ENCODE measurements around the gene RTKN.

Gene RTKN

DNA sequence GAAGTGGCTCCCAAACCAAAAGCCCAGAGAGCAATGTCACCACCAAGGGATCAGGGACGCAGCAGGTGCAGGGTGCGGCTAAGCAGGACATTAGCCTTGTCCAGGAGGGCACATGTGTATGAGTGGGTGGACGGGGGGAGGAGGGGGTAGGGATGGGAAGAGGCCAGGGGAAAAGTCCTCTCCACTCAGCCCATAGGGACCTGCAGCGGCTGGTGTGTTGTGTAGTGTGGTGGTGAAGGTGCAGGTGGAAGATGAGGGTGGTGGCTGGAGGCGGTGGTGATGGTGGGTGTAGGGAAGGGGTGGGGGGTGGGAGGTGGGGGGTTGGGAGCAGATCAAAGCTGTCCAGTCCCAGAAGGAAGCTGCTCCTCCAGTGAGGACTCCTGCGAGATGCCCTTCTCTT lies 24.0 kb downstream of the RTKN start:
- DNase-seq (ENCODE audit: low read depth in 2 of 2): no peak

DNA sequence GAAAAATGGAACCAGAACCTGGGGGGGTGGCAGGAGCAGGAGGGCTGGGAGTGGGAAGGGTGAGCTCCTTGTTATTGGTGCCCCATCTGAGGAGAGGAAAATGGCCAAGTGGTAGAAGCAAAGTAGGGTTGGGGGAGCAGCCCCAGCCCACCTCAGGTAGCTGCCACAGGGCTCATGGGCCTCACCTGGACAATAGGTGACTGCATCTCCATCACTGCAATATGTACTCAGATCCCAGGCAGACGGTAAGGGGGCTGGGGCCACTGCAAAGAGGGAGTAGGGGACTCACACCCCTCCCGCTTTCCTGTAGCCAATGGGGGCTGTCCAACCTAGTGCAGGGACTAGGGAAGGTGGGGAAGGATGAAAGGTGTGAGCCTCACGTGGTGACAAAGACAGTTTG lies 24.5 kb downstream of the RTKN start:
- no peak for DNase-seq (ENCODE audit: low read depth in 2 of 2)

DNA sequence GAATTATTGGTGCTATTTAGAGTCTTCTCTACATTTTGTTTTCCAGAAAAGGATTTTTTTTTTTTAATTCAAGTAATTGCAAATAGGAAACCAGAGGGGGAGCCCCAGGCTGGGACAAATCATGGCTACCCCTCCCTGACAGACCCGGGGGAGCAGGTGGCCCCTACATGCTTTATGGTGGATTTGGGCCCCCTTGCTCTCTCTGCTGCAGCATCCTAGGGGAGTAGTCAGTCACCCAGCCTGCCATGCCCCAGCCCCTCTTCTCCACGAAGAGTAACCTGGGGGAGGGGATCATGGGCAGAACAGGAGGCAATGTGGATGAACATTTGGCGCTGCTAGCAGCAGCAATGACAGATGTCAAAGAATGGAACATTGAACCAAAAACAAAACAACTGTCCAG lies 25.0 kb downstream of the RTKN start:
- DNase-seq (ENCODE audit: low read depth in 2 of 2): no peak

DNA sequence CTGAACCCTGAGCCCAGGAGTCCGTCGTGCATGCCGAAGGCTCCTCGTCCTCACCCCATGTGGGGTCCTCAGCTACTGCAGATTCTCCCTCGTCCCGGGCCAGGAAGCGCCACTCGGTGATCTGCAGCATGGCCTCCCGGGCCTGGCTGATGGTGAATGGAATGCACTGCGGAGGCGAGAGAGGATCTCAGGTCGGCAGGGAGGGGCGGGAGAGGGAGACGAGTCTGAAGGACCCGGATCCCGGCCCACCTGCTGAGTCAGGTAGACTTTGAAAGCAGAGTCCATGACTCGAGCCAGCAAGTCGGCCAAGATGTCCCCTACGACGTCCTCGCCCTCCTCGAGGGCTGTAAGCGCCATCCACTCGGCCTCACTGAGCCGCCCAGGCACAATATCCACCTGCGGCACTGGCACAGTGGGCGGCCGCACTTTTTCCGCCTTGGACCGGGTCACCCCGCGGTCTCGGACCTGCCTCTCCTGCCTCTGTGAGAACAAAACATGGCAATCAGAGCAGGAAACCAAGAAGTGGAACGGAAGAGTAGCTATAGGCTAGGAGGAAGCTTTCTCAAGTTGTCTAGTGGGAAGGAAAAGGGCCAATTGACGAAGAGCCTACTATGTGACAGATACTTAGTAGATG lies 25.9 kb downstream of the RTKN start:
- DNase-seq (ENCODE audit: low read depth in 2 of 2): no peak

DNA sequence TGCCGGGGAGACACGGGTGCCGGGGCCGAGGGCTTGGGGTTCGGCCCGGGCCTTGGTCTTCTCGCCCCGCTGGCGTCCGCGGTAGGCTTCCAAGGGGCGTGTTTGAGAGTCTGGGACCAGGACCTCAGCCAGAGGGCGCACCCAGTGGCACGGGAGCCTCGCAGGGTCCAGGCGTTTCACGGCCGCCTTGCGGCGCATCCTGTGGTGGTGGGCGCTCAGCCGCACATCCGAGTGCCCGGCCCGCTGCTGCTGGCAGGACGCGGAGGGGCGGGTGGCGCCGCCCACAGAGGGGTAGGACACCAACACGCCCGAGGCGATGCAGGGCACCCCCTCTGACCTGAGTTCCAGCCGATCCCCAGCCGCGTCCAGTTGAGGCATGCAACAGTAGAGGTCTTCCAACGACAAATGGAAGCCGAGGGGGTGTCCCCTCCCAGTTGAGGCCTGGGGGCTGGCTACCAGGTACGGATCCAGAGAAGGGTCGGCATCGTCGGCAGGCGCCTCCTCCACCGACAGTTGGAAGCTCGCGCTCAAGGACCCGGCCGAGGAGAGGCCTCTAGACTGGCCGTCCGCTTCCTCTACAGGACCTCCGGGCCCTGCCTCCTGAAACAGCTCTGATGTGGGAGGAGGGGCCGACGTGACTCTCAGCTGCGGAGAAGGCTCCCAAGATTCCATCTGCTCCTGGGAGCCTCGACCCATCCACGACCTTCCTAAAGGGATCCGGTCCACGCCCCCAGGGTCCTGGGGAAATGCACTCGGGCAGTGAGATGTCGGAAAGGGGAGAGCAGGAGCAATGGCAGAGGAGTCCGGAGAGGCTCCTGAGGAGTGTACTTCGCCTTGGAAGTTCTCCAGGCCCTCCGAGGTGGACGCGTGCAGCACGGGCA lies 26.6 kb downstream of the RTKN start:
- DNase-seq (ENCODE audit: low read depth in 2 of 2): peak in 1 of 2 donors; percentile 19

DNA sequence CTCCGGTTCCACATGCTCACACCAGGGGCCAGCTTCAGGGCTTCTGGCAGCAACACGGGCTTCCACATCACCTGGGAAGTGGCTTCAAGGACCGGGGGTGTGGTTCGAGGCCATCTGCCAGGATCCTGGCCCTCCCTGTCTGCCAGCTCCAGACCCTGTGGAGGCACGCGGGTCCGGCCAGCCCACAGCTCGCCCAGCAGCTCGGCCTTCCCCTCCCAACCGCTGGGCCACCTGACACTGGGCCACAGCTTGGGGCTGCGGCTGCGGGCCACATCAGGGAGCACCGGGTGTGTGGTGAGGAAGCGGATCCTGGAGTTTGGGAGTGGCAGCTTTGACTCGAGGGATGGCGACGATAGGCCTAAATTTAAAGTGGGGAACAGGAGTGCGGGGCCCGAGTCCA lies 27.3 kb downstream of the RTKN start:
- no peak for DNase-seq (ENCODE audit: low read depth in 2 of 2)

DNA sequence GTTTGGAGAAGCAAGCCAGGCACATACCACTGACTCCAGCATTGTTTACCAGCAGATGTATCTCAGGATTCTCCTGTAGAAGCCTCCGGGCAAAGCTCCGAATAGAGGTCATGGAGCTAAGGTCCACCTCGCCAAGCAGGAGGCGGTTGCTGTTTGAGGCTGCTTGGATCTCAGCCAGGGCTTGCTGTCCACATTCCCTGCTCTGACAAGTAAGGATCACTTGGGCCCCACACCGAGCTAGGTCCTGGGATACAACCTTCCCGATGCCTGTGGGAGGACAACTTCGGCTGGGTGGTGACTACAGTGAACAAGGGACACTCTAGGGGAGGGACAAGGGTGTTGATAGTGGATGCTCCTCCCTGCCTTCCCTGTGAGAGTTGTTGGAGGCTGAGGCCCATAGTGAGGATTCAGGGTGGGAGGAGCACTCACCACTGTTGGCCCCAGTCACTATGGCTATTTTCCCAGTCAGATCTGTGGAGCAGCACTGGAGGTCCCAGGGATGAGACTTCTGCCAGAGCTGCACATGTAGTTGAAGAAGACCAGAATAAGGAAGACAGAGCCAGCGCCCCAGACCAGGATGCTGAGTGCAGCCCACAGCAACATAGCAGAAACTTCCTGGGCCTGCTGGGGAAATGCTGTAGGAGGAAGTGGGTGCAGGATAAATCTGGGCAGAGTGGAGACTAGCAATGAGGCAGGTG lies 28.6 kb downstream of the RTKN start:
- DNase-seq (ENCODE audit: low read depth in 2 of 2): no peak

DNA sequence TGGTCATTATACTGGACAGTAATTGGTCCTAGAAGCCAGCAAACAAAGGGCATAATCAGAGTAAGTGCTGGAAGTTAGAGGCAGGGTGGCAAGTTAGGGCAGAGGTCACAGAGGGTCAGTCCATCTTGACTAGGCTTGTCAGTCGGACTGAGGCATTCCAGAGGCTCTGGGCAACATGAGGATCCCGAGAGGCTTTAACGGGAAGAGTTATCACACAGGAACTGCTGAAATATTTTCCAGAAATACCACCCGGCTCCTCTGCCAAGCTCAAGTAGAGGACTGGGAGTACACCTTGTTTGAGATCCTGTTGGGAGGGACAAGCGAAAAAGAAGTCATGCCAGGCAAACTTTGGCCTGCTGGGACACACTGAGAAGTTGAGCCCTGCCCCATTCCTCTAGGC lies 34.1 kb downstream of the RTKN start:
- DNase-seq (ENCODE audit: low read depth in 2 of 2): no peak

DNA sequence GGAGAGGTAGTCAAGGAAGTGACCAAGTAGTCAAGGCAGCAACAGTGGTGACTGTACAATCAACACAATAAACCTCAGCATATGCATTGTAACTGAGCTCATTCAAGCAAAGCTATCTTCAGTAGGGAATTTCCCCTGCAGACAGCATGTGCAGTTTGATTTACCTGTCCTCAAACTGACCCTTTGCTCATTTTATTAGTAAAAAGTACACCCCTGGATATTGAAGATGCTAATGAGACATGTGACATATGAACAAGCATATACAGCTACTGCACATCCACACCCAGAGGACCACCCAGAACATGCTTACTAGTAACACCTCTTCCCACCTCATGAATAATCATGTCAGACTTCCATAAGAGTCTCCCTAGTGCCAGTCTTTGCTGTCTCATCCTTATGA lies 35.7 kb downstream of the RTKN start:
- DNase-seq (ENCODE audit: low read depth in 2 of 2): no peak

DNA sequence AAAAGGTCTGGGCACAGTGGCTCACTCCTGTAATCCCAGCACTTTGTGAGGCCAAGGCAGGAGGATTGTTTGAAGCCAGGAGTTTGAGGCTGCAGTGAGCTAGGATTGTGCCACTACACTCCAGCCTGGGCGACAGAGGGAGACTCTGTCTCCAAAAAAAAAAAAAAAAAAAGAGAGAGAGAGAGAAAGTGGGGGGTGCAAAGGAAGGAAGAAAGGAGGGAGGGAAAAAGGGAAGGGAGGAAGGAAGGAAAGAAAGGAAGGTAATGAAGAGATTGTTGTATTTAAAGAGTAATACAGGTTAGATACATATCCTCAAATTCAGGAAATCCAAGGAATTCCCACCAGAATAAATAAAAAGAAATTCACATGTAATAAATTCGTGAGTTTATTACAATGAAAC lies 39.8 kb downstream of the RTKN start:
- DNase-seq (ENCODE audit: low read depth in 2 of 2): no peak

DNA sequence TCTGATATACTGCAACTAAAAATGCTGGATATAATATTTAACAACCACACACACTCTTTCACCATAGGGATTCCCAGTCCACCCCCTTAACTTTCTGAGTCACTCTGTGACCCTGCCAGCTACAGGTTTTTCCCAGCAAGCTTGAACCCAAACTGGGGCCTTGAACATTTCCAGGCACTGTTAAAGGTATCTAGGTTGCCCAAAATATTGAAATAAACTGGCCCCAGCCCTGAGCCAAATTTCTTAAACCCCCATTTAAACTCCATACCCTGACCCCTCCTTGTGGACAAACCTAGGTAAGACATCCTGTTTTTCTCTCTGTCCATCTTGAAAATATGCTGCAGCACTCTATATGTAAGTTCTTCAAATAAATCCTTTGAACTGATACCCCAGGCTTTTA lies 42.0 kb downstream of the RTKN start:
- no peak for DNase-seq (ENCODE audit: low read depth in 2 of 2)

DNA sequence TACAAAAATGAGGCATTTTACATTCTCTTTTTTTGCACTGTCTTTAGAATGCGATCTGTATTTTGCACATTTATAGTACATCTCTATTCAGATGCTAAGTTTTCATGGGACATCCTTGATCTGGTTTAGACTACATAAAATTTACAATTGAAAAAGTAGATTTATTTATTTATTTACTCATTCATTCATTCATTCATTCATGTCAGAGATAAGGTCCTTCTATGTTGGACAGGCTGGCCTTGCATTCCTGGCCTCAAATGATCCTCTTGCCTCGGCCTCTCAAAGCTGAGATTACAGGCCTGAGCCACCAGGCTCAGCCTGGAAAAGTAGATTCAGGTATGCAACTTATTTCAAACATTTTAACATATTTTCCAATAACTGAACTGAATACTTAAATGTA lies 45.6 kb downstream of the RTKN start:
- no peak for DNase-seq (ENCODE audit: low read depth in 2 of 2)

DNA sequence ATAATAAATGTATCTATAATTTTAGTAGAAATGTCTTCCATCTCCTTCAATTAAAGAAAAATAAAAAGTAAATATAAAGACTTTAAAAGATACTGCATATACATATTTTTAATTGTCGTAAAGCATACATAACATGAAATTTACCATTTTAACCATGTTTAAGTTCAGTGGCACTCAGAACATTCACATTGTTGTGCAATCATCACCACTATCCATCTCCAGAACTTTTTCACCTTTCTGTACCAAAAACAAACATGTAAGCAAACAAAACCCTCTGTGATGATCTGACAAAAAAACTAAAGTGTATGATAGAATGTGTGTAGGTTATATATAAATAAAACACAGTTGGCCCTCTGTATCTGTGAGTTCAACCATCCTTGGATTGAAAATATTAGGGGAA lies 48.2 kb downstream of the RTKN start:
- DNase-seq (ENCODE audit: low read depth in 2 of 2): no peak

DNA sequence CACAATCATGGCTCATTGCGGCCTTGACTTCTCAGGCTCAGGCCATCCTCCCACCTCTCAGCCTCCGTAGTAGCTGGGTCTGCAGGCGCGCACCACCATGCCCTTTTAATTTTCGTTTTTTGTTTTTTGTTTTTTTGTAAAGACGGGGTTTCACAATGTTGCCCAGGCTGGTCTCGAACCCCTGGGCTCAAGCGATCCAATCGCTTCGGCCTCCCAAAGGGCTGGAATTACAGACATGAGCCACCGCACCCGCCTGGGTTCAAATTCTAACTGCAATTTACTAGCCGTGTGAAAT lies 49.3 kb downstream of the RTKN start:
- DNase-seq (ENCODE audit: low read depth in 2 of 2): no peak

DNA sequence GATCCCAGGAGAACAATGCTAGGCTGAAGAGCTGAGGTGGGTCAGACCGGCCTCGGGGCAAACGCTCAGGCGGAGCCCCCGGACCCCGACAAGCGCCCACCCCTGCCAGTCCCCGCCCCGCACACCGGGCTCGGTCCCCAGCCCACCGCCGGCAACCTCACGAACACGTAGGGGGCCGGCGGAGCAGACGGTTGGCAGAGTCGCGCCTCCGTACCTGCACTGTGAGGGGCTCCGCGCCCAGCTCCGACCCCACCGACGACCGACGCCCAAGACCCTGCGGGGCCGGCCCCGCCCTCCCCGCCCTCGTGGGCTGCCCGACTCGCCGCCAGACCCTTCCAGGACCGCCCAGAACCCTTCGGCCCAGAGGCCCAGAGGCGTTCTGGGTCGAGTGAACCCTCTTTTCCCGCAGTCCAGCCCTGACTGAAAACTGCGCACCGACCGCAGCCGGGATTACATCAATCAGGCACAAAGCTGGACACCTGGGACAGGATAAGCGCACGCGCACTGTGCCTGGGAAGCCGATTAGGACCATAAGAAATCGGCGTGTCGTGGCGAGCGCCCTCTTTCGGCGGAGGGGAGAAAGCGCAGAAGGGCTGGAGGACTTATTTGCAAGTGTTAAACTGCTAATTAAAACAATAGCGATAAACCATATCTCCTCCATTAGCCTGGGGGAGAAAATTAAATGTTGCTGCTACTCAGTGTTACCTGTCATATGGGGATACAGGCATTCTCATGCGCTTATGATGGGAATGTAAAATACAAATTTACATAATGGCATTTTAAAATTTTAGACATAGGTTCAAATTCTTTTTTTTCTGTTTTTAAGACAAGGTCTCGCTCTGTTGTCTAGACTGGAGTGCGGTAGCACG lies 49.9 kb downstream of the RTKN start:
- peak; percentile 86 to 91 for DNase-seq (ENCODE audit: low read depth in 2 of 2)

DNA sequence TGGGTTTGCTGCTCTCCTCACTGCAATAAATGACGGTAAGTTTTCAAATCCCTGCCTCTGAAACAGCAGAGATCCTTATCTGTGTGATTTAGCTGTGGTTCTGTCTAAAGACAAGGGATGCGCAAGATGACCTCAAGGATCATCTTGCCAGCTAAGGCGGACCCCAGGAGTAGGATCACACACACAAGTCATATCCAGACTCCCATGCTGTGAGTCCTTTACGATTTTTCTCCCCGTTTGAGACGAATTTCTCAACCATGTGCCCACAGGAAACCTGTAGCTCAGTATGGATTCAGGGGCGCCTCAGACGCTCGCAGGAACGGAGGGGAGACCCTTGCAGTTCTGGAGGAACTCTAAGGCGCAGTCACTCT lies 50.5 kb downstream of the RTKN start:
- DNase-seq (ENCODE audit: low read depth in 2 of 2): no peak

DNA sequence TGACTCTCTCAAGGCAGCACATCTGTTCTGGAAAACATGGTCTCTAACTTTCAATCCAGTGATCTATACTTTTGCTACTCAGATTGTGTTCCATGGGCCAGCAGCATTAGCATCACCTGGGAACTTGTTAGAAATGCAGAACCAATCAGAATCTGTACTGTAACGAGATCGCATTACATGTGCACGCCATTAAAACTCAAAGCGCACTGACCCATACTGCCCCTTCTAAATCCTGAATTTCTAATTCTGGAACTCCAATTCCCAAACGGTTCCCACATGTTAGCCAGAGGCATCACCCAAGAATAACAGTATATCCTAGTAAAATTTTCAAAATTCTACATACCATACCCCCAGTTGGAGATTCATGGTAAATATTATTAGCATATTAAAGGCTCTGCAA lies 51.1 kb downstream of the RTKN start:
- no peak for DNase-seq (ENCODE audit: low read depth in 2 of 2)

DNA sequence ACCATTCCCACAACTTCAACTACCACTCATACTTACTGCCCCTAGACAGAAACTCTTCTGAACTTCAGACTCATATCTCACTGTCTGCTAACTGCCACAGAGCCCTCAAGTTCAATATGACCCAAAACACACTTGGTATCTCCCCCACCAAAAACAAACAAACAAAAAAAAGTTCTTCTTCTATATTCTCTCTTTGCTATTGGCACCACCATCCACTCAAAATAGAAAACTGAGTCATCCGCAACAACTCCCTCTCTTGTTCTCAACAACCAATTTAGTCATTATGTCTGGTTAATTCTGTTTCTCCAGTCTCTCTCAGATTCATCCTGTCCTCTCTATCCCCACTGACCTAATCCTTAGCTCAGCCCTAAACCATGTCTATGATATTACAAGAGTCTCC lies 54.4 kb downstream of the RTKN start:
- no peak for DNase-seq (ENCODE audit: low read depth in 2 of 2)

DNA sequence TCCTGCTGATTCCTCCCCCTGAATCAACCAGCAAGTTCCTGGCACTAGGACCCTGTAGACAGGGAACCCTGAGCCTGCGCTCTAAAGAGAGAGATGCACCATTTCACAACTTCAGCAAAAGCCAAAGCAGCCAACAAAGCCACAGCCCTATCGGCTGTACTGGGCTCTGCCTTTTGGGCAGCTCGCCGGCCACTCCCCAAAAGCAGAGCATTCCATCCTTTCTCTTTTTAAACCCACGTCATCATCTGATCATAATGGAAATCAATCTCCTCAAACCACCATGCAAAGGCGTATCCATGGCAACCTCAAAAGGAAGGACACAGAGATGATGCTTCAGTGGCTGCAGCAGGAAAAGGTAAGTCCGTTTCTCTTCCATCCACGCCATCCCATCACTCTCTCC lies 56.3 kb downstream of the RTKN start:
- DNase-seq (ENCODE audit: low read depth in 2 of 2): no peak

DNA sequence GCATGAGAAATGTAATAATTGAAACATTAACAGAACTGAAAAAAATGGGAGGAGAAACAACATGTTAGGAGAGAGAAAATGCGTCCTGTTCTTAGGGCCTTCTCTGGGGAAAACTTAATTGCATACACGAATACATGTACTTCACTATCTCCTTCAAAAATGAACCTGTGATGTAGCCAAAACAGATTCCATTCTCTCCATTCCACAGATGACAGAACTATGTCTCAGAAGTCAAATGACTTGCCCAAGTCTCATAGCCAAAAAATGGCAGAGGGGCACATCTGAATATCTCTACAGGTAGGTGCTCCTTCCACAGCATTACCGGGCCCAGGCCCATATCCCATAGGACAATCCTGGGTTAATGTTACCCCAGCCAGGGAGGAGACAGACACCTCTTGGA lies 57.7 kb downstream of the RTKN start:
- DNase-seq (ENCODE audit: low read depth in 2 of 2): no peak

DNA sequence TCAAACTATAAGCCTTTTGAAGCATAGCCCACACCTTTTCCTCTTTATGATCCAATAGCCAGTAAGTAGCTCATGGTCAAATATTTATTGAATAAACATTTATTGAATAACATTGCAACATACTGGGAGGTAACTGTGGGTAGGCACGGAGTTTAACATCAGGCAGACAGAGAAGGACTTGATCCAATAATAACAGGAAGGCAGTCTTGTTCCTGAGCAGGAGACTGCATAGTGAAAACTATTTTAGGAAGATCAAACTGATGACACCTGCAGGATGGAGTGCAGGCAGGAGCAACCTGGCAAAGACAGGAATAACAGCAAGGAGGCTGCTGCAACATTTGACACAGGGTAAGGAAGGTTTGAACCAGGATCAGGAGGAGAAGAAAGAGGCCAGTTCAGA lies 58.5 kb downstream of the RTKN start:
- DNase-seq (ENCODE audit: low read depth in 2 of 2): no peak

DNA sequence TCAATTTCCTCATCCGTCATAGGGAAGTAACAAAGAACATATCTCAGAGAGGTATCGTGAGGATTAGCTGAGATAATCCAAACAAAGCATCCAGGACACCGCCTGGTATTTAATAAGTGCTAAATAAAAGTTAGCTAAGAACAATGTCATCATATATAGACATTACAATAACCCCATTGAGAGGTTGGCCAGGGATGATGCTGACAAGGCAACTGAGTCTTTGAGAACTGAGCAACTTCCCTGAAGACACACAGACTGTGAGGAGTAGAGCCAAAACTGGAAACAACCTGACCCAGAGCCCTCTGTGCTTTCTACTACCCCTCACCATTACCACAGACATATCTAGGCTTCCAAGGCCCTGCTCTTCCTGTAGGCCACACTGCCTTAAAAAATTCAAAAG lies 60.0 kb downstream of the RTKN start:
- no peak for DNase-seq (ENCODE audit: low read depth in 2 of 2)

All from stimulated activated CD8-positive, alpha-beta memory T cell treated with anti-CD3 and anti-CD28 coated beads, Interleukin-7, amount 100 ng/mL, for 4 hours (primary cell).